Activated B cell treated with CpG ODN at 0.5 μM for 24 hours (primary cell): ENCODE data around the gene CAPN15. TPM values are rescaled to one million over a fixed set of nuclear protein-coding genes. Genes with fewer than 3 reads are reported as not detected.

Experiments used
- ATAC-seq: fragments of 200-7000 bp; cut with Tn5 transposase; one replicate; pipeline ENCODE4 v1.10.0; 2021; ENCODE audit warnings: low read depth, mild to moderate bottlenecking, moderate library complexity
- CTCF ChIA-PET: fragments of 350-600 bp; sonication (Branson Sonifier 250); formaldehyde crosslinking; loops from one replicate; lab custom pipeline; 2021; ENCODE audit warnings: antibody characterized with exemption; lab: Charles Lee
- POLR2A ChIA-PET: fragments of 350-600 bp; sonication (Branson Sonifier 250); formaldehyde crosslinking; loops from one replicate; lab custom pipeline; 2021; ENCODE audit warnings: antibody characterized with exemption; lab: Charles Lee
- DNase-seq: peaks from one replicate; pipeline ENCODE4 v3.0.0; 2022
- H3K27ac Mint-ChIP-seq: one replicate; pipeline ENCODE4 v1.8.0; 2020; ENCODE audit warnings: mixed read lengths
- H3K27me3 Mint-ChIP-seq: one replicate; pipeline ENCODE4 v1.8.0; 2021; ENCODE audit warnings: mixed read lengths
- H3K36me3 Mint-ChIP-seq: one replicate; pipeline ENCODE4 v1.8.0; 2021; ENCODE audit warnings: low read depth, mixed read lengths
- H3K4me1 Mint-ChIP-seq: one replicate; pipeline ENCODE4 v1.8.0; 2021; ENCODE audit warnings: mixed read lengths
- H3K4me3 Mint-ChIP-seq: one replicate; pipeline ENCODE4 v1.8.0; 2020; ENCODE audit warnings: mild to moderate bottlenecking, mixed read lengths
- H3K9me3 Mint-ChIP-seq: one replicate; pipeline ENCODE4 v1.8.0; 2020; ENCODE audit warnings: mixed read lengths
- CTCF ChIP-seq: fragments of 200-600 bp; IDR thresholded peaks from one replicate; pipeline ENCODE4 v1.8.0; 2022; ENCODE audit warnings: antibody characterized with exemption, mild to moderate bottlenecking
- intact Hi-C: fragments of 100-400 bp; cut with micrococcal nuclease; formaldehyde crosslinking; loops from one replicate; pipeline ENCODE4 v1.15.1; 2024
- total RNA-seq: library from RNA; stranded (reverse); gene quantifications from 2 replicates; pipeline ENCODE4 v1.2.3, GENCODE V29; 2022

The CAPN15 gene
- total RNA-seq, 1 donor from 2014 or later, result 95.1 TPM

GRCh38 chr16:523097-523741 is 4.3 kb upstream of the CAPN15 start:
- peaks cover 11% of the 10 kb centered on the region for H3K36me3 Mint-ChIP-seq
- CTCF ChIA-PET, result no interaction called here
- ATAC-seq (no peak), DNase-seq (no peak)
- TF ChIP-seq CTCF, result no peak
- H3K4me3 Mint-ChIP-seq, result no peak overlapping the region
- no peaks in the 10 kb centered on the region for H3K9me3 Mint-ChIP-seq
- POLR2A ChIA-PET, result no interaction called here
- no peak overlapping the region for H3K27ac Mint-ChIP-seq
- intact Hi-C loops, result no loop called here
- no peaks in the 10 kb centered on the region for H3K27me3 Mint-ChIP-seq
- peaks cover 24% of the 10 kb centered on the region for H3K4me1 Mint-ChIP-seq

GRCh38 chr16:524274-525040 is 3.1 kb upstream of the CAPN15 start:
- ChIA-PET CTCF (no interaction called here), POLR2A (no interaction called here)
- H3K4me1 Mint-ChIP-seq, result peaks cover 33% of the 10 kb centered on the region
- H3K27ac Mint-ChIP-seq, result peak overlapping the region; percentile 35
- no peak for TF ChIP-seq CTCF
- no peaks in the 10 kb centered on the region for H3K27me3 Mint-ChIP-seq
- peaks cover 8% of the 10 kb centered on the region for H3K36me3 Mint-ChIP-seq
- no peaks in the 10 kb centered on the region for H3K9me3 Mint-ChIP-seq
- DNase-seq (no peak), ATAC-seq (no peak)
- no peak overlapping the region for H3K4me3 Mint-ChIP-seq
- intact Hi-C loops, result loop anchor here (5.0 kb wide), 5 partner anchors 43 to 387 kb away; partner anchors contain the start of genes NHLRC4, NPRL3, PGAP6 and PIGQ

GRCh38 chr16:525123-525519 is 2.4 kb upstream of the CAPN15 start:
- no peaks in the 10 kb centered on the region for H3K9me3 Mint-ChIP-seq
- DNase-seq (no peak), ATAC-seq (no peak)
- peak overlapping the region; percentile 56 for H3K4me3 Mint-ChIP-seq
- intact Hi-C loops, result loop anchor here (5.0 kb wide), 5 partner anchors 42 to 388 kb away; partner anchors contain the start of genes NHLRC4, NPRL3, PGAP6 and PIGQ
- CTCF ChIA-PET, result no interaction called here
- no peak for TF ChIP-seq CTCF
- POLR2A ChIA-PET, result no interaction called here
- no peaks in the 10 kb centered on the region for H3K27me3 Mint-ChIP-seq
- peaks cover 39% of the 10 kb centered on the region for H3K4me1 Mint-ChIP-seq
- peak overlapping the region; percentile 84 for H3K27ac Mint-ChIP-seq
- H3K36me3 Mint-ChIP-seq, result peaks cover 7% of the 10 kb centered on the region

GRCh38 chr16:525520-526180 is 1.9 kb upstream of the CAPN15 start:
- ATAC-seq, result peak; percentile 2
- Mint-ChIP-seq H3K27ac (peak overlapping the region; percentile 84), H3K4me1 (peaks cover 43% of the 10 kb centered on the region), H3K9me3 (no peaks in the 10 kb centered on the region), H3K36me3 (peaks cover 2% of the 10 kb centered on the region), H3K4me3 (peak overlapping the region; percentile 56), H3K27me3 (no peaks in the 10 kb centered on the region)
- DNase-seq, result no peak
- ChIA-PET CTCF (interaction anchor here (1.3 kb wide), 1 partner anchor 134 kb away, joined by 3 read pairs; no protein-coding TSS in a partner anchor), POLR2A (interaction anchor here (1.2 kb wide), 1 partner anchor 286 kb away, joined by 8 read pairs; no protein-coding TSS in a partner anchor)
- no peak for TF ChIP-seq CTCF
- intact Hi-C loops, result loop anchor here (2.0 to 5.0 kb wide), 7 partner anchors 42 to 1087 kb away; partner anchors contain the start of genes AXIN1, CRAMP1, IFT140 and NHLRC4
